Amniotic stem cell (primary cell): Measurements from ENCODE around the gene EPHA6.
"Not testable (repeated sequence)": the region's sequence is repeated elsewhere in the genome, so short reads cannot be mapped to it uniquely, and the experiment has no call there.

Experiments used
- DNase-seq: peaks from one replicate; lab custom pipeline; 2025; lab: John Stamatoyannopoulos, UW

EPHA6 gene

GRCh38 chr3:97025612-97026011 is 211.2 kb downstream of the EPHA6 start:
- DNase-seq, result not testable (repeated sequence)

DNA sequence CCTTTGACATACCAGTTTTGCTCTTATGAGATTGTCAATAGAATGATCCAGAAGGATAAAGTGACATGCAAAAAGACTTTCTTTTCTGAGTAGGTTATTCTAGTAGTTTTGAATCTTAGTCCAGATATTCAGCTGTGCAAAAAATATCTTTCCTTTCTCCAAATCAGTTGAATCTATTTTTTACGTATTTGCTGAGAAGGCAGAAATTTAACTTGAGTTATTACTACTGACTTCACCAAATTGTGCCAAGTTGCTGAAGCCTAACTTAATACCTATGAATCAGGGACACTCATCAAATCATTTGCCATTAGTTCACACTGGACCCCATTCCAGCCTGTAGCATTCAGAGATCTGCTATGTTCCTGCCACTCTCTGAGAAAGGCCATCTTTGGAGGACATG is 215.6 kb downstream of the EPHA6 start:
- no peak for DNase-seq

DNA sequence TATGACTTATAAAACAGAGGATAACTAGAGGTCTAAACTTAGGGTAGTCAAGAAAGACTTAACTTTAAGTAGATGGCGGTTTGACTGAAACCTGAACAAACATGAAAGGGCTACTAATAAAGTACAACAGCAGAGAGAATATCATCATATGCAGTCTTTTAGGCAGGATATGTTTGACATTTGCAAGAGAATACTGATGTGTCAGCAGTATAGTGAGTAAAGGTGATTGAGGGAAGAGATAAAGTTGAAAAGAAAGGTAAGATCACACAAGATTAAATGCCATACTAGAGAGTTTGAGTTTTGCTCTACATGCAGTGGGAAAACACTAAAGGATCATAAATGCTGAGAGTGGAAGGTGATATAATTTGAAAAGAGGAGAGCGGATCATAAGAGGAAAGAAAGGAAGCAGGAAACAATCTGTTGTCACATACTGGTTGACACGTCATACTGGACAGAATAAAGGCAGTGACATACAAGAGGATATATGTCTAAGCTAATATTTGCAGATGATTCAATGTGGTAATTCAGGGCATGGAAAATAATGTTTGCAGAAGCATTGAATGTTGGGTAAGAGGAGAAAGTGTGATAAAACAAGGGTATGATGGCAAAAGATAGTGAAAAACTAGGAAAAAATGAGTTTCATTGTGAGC is 223.0 kb downstream of the EPHA6 start:
- DNase-seq, result no peak

DNA sequence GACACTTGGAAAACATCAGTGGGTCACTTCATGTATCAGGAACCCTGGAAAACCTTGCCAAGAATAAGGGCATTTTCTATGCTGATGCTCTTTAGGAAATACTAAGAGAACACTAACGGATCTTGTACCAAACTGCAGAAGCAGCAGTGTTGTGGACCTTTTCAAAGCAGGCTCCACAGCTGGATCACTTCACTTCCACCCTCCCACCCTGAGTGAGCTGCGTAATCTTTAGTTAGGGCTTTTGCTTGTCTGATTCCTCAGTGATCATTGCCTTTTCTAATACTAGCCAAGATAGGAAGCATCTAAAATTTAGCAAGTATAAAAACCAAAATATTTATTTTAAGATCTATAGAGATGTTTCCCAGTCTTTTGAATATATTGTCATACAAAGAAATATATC is 229.0 kb downstream of the EPHA6 start:
- DNase-seq, result no peak

- no peak for DNase-seq
Measured at GRCh38 chr3:97057365-97057764, 243.0 kb downstream of the EPHA6 start.

GRCh38 chr3:97059168-97059567 is 244.8 kb downstream of the EPHA6 start:
- DNase-seq, result no peak

GRCh38 chr3:97066531-97066930 is 252.1 kb downstream of the EPHA6 start:
- no peak for DNase-seq

- no peak for DNase-seq
Measured at GRCh38 chr3:97070302-97070701, 255.9 kb downstream of the EPHA6 start.

DNA sequence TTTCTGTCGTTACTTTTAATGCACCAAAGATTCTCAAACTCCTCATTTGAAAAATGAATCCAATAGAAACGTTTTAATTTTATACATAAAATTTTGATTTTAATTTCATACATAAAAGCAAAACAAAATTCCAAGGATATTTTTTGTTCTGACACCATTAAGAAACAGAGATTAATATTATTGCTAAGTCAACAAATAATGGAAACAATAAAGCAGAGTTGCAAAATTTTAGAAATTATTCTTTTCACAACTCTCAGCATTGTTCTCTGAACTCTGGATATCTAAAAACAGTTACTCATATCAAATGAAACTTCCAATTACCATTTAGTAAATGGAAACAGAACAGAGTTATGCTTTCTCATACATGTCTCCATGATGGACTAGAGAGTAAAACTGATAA is 260.2 kb downstream of the EPHA6 start:
- no peak for DNase-seq

GRCh38 chr3:97076673-97077072 is 262.3 kb downstream of the EPHA6 start:
- no peak for DNase-seq

DNA sequence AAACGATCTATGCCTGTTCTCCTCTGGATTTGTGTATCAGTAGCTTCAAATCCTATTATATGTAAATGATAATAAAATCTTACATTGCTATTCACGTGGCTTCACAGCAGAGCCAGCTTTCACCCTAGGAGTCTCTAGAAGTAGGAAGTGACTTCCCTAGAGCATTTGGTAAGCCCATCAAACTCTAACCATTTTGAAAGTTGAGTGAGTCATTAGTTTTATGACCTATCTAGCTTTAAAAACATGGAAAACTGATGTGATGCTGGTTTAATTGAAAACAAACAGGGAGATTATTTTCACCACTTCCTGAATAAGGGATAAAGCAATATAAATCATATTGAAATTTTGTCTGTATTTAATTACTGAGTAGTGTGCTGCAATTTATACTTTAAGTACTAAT is 275.2 kb downstream of the EPHA6 start:
- no peak for DNase-seq

GRCh38 chr3:97102641-97103040 is 288.2 kb downstream of the EPHA6 start:
- DNase-seq, result no peak

DNA sequence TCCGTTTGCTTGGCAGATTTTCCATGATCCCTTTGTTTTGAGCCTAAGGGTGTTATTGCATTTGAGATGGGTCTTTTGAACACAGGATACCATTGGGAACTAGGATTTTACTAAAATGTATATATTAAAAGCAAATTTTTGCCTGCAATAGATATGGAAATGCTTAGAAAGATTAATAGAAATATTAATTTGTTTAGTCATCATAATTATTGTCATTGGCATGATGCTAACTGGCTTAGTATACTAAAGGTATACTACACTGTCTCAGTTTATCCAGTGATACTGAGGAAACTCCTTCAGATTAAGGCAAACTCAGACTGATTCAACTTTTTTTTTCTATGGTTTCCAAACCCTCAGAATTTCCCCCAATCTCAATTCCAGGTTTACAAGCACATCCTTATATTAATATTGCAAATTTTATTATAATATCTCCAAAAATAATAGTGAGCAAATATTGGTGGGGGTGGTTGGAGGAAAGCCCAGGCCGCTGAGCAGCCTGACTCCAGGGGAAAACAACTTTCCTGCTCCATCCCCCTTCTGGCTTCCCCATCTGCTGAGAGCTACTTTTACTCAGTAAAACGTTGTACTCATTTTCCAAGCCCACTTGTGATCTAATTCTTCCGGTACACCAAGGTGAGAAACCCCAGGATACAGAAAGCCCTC is 291.7 kb downstream of the EPHA6 start:
- no peak for DNase-seq

DNA sequence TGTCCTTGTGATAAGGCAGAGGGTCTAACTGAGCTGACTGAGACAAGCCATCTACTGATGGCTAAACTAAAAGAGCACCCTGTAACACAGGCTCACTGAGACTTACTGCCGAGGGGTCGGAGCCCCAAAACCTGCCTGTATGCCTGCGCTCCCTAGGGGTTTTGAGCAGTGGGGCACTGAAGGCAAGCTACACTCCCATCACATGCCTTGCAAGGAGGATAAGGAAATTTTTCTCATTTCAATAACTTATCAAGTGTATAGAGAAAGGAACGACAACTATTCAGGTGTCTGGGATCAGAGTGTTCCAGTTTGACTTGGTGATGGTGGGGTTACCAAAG is 292.2 kb downstream of the EPHA6 start:
- no peak for DNase-seq

GRCh38 chr3:97108136-97108535 is 293.7 kb downstream of the EPHA6 start:
- DNase-seq, result no peak

GRCh38 chr3:97111244-97111643 is 296.9 kb downstream of the EPHA6 start:
- DNase-seq, result no peak

DNA sequence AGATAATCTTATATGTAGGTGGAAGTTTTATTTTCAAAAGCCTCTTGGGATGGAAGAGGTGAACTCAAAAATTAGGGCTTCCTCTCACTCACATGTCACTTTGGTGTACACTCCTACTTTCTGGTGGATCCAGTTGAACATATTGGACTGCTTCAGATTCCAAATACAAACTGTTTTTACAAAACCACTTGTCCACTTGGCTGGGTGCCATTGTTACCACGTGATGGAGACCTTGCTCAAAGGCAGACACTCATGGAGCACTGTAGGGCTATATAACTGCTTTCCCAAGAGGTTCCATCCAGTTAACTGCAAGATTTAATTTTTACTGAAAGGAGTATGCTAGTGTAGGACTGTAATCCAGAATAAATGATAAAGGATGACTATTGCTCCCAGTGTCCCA is 307.0 kb downstream of the EPHA6 start:
- DNase-seq, result no peak

DNA sequence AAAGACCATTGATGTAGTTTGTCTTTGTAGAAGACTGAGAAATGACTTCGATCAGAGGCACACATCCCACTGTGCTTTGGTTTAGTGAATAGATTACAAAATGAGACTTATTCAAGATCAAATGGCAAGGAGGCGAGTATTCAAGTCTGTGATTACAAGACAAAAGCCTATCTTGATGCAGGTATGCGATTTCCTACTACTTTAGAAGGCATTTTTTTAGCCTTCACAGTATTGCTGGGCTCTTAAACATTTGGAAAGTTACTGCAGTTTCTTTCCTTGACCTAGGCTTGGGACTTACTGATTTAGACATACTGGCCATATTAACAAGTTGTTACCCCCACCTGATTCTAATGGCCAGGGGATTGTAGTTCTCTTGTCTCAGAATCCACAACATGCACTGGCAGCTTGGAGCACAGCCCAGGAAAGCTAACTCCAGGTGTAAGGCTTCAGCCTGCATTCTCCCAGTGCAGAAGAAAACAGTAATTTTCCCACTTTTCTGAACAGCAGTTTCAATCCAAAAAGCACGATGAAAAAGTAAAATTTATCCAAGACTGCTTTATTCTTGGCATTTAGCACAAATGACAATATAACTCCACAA is 311.6 kb downstream of the EPHA6 start:
- no peak for DNase-seq

DNA sequence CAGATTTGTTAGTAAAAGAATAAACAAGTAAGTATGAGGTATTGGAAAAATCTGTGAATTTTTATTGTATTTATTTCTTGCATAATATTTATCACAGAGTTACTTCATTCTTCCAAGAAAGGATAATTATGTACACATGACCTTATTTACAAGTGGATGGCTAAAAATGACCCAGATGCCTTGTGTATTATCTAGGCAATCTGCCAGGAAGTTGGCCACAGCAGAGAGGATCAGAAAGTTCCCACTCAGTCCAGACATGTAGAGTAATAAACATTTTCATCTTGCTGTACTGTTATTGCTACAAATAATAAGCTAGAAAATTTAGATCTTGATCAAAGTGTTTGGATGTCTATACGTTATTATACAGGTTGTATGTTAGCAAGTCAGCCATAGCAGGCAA is 317.1 kb downstream of the EPHA6 start:
- DNase-seq, result no peak

GRCh38 chr3:97138914-97139541 is 324.6 kb downstream of the EPHA6 start:
- no peak for DNase-seq

GRCh38 chr3:97148931-97149330 is 334.5 kb downstream of the EPHA6 start:
- DNase-seq, result no peak

DNA sequence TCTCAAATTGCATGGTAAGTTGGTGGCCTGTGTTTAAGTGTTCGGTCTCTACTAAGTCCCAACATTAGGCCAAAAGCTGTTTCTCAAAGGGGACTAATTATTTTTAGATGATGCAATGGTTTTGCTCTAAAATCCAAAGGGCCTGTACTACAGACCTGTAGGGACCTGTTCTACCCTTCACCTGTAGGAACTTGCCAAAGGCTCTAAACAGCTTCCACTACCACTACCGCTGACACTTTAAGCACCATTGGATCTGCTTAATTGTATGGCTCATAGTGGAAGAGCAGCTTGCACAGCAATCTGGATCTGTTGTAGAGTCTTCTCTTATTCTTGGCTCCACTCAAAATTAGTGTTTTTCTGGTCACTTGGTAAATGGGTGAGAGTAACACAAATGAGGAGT is 346.8 kb downstream of the EPHA6 start:
- no peak for DNase-seq

DNA sequence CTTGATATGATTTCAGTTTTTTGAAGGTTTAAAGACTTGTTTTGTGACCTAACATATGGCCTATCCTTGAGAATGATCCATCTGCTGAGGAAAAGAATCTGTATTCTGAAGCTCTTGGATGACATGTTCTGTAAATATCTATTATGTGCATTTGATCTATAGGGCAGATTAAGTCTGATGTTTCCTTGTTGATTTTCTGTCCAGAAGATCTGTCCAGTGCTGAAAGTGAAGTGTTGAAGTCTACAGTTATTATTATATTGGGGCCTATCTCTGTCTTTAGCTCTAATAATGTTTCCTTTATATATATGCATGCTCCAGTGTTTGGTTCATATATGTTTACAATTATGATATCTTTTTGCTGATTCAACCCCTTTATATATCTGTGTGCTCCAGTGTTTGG is 362.8 kb downstream of the EPHA6 start:
- DNase-seq, result no peak
